ENCODE measurements around the gene NTPCR. TPM values are rescaled to one million over a fixed set of nuclear protein-coding genes. Genes with fewer than 3 reads are reported as not detected.

NTPCR gene
- total and polyA plus RNA-seq, 5 donors from 2014 or later = 12.4 to 72.0 (median 47.6) TPM

DNA sequence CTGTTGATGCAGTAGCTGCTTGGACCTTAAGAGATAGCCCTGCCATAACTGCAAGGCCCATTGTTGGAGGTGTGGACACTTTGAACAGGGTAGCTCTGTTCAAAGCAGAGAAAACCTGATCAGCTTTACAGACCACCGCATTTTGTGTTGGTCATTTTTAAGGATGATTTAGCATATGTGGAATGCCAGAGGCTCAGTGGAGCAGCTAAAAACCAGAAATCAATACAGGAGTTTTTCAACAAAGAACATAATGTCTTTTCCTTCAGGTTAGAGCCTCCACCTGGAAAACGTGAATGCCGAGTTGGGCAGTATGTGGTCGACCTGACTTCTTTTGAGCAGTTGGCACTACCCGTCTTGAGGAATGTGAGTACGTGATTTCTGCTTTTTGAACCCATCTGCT, 5.7 kb downstream of the NTPCR start:
- peaks cover 29% of the 10 kb centered on the region for H3K36me3 ChIP-seq (ENCODE audit: control insufficient read depth, insufficient read depth, low read length)
- H3K27ac Mint-ChIP-seq = no peak overlapping the region
- no peak overlapping the region for H3K4me3 Mint-ChIP-seq
- H3K9me3 Mint-ChIP-seq = peaks cover 0 to 6% (median 0%) of the 10 kb centered on the region in 7 donors
- DNase-seq = no peak
- no peak overlapping the region for H3K27ac ChIP-seq (ENCODE audit: insufficient read depth, low read length, poor library complexity, severe bottlenecking)
- H3K9me3 ChIP-seq (ENCODE audit: control insufficient read depth in 2 of 2, low read length in 2 of 2) = peaks cover 3 to 5% of the 10 kb centered on the region in 2 experiments
- H3K36me3 Mint-ChIP-seq = peaks cover 45% of the 10 kb centered on the region
- H3K4me1 Mint-ChIP-seq = peaks cover 5 to 32% (median 23%) of the 10 kb centered on the region in 4 donors
- H3K27me3 Mint-ChIP-seq = no peaks in the 10 kb centered on the region
- no peaks in the 10 kb centered on the region for H3K27me3 ChIP-seq (ENCODE audit: control insufficient read depth, insufficient read depth, low read length)
- H3K4me3 ChIP-seq (ENCODE audit: low read depth, low read length) = no peak overlapping the region
- no peak for ATAC-seq (ENCODE audit: low read depth in 2 of 2)
- peaks cover 6% of the 10 kb centered on the region for H3K4me1 ChIP-seq (ENCODE audit: control insufficient read depth, insufficient read depth, low read length, poor library complexity, severe bottlenecking)

DNA sequence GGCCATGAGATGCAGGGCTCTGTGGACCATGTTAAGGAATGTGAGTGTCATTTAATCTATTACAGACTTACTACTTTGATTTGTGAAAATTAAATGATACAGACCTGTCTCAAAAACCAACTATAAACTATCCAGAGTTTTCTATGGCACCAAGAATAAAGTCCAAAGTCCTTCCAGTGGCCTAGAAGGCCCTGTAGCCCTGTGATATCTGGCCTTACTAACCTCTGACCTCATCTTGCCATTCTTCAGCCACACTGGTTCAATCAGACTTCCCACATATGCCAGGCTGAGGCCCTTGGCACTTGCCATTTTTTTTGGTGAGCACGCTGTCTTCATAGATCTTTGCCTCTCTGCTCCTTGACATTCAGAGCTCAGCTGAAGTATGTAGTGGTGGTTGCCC, 7.7 kb downstream of the NTPCR start:
- Histone ChIP-seq H3K27ac (ENCODE audit: insufficient read depth, low read length, poor library complexity, severe bottlenecking) (no peak overlapping the region), H3K4me1 (ENCODE audit: control insufficient read depth, insufficient read depth, low read length, poor library complexity, severe bottlenecking) (no peaks in the 10 kb centered on the region), H3K4me3 (ENCODE audit: low read depth, low read length) (no peak overlapping the region), H3K36me3 (ENCODE audit: control insufficient read depth, insufficient read depth, low read length) (peaks cover 29% of the 10 kb centered on the region), H3K27me3 (ENCODE audit: control insufficient read depth, insufficient read depth, low read length) (no peaks in the 10 kb centered on the region), H3K9me3 (ENCODE audit: control insufficient read depth in 2 of 2, low read length in 2 of 2) (peaks cover 3 to 5% of the 10 kb centered on the region in 2 experiments)
- Mint-ChIP-seq H3K36me3 (peaks cover 45% of the 10 kb centered on the region), H3K27me3 (no peaks in the 10 kb centered on the region), H3K27ac (no peak overlapping the region), H3K9me3 (peaks cover 0 to 6% (median 0%) of the 10 kb centered on the region in 7 donors), H3K4me3 (no peak overlapping the region), H3K4me1 (peaks cover 4 to 24% (median 18%) of the 10 kb centered on the region in 4 donors)
- no peak for DNase-seq
- no peak for ATAC-seq (ENCODE audit: low read depth in 2 of 2)

DNA sequence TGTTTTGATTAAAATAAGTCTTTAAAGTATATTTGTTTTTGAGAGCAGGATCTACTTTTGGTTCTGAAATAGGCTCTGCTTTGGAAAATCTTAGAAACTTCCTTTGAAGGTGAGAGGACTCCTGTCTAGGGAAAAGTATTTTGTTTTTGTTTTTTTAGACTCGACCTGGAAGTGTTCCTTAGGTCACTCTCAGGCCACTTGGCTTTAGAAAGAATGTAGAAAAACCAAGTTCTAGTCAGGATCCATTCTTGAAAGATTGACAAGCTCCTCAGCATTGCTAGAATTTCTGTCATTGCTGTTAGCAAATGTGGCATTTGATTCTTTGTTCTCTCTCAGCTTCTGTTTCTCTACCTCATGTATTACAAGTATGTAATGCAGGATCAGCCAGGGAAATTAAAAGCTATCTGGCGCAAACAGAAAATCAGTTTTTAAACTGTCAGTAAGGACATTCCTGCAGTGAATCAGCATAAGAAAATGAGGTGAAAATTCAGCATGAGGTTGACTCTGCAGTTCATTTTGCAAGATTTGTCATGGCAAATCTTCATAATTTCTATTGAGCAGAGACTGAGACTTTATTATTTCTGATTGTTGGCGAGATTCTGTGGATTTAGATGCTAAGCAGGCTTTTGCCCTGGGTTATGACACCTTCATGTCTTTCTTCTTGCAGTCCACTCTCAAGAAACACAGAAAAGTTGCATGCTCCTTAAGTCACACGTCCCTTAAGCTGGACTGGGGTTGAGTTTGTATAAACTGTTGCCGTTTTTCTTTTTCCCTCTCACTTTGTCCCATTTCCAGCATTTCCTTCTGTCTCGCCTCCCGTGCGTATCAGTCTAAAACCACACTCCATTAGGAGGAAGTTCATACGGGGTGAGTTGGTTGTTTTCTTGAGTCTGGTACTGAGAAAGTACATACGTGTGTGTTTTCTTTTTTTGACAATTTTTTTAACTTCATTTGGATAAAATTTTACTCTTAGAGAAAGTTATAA, 12.6 kb downstream of the NTPCR start:
- no peaks in the 10 kb centered on the region for H3K27me3 ChIP-seq (ENCODE audit: control insufficient read depth, insufficient read depth, low read length)
- H3K36me3 ChIP-seq (ENCODE audit: control insufficient read depth, insufficient read depth, low read length) = peaks cover 31% of the 10 kb centered on the region
- no peak overlapping the region for H3K4me3 ChIP-seq (ENCODE audit: low read depth, low read length)
- Mint-ChIP-seq H3K4me1 (peaks cover 4 to 28% (median 16%) of the 10 kb centered on the region in 4 donors), H3K27me3 (no peaks in the 10 kb centered on the region), H3K27ac (peak overlapping the region in 1 of 3 donors; percentile 10), H3K36me3 (peaks cover 38% of the 10 kb centered on the region), H3K9me3 (peaks cover 0 to 5% (median 0%) of the 10 kb centered on the region in 7 donors), H3K4me3 (no peak overlapping the region)
- H3K9me3 ChIP-seq (ENCODE audit: control insufficient read depth in 2 of 2, low read length in 2 of 2) = peaks cover 3 to 5% of the 10 kb centered on the region in 2 experiments
- no peak overlapping the region for H3K27ac ChIP-seq (ENCODE audit: insufficient read depth, low read length, poor library complexity, severe bottlenecking)
- DNase-seq = no peak
- no peaks in the 10 kb centered on the region for H3K4me1 ChIP-seq (ENCODE audit: control insufficient read depth, insufficient read depth, low read length, poor library complexity, severe bottlenecking)
- ATAC-seq (ENCODE audit: low read depth in 2 of 2) = no peak

DNA sequence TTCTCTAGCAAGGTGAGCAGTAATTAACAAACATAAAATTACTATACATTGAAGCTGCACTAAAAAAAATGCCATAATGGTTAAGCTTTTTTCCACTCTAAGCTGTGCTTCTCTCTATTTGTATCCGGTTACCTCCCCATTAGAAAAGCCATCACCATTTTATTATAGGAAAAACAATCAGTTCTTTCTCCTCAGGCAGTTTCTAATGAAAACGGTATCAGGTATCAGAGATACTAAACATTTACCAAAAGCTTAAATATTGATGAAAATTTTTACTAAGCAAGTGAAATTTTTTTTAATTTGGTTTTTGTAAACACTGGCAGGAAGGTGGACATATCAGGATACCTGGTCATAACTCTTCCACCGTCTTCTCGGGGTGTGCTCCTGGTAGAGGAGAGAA, 14.2 kb downstream of the NTPCR start:
- H3K27me3 ChIP-seq (ENCODE audit: control insufficient read depth, insufficient read depth, low read length) = no peaks in the 10 kb centered on the region
- peaks cover 4 to 30% (median 17%) of the 10 kb centered on the region in 4 donors for H3K4me1 Mint-ChIP-seq
- DNase-seq = no peak
- ATAC-seq (ENCODE audit: low read depth in 2 of 2) = no peak
- no peaks in the 10 kb centered on the region for H3K27me3 Mint-ChIP-seq
- H3K36me3 ChIP-seq (ENCODE audit: control insufficient read depth, insufficient read depth, low read length) = peaks cover 32% of the 10 kb centered on the region
- peak overlapping the region in 1 of 3 donors; percentile 85 for H3K27ac Mint-ChIP-seq
- no peak overlapping the region for H3K4me3 Mint-ChIP-seq
- H3K36me3 Mint-ChIP-seq = peaks cover 37% of the 10 kb centered on the region
- no peak overlapping the region for H3K27ac ChIP-seq (ENCODE audit: insufficient read depth, low read length, poor library complexity, severe bottlenecking)
- H3K9me3 Mint-ChIP-seq = peaks cover 0 to 1% (median 0%) of the 10 kb centered on the region in 7 donors
- no peaks in the 10 kb centered on the region for H3K4me1 ChIP-seq (ENCODE audit: control insufficient read depth, insufficient read depth, low read length, poor library complexity, severe bottlenecking)
- H3K4me3 ChIP-seq (ENCODE audit: low read depth, low read length) = no peak overlapping the region
- H3K9me3 ChIP-seq (ENCODE audit: control insufficient read depth in 2 of 2, low read length in 2 of 2) = no peaks in the 10 kb centered on the region

DNA sequence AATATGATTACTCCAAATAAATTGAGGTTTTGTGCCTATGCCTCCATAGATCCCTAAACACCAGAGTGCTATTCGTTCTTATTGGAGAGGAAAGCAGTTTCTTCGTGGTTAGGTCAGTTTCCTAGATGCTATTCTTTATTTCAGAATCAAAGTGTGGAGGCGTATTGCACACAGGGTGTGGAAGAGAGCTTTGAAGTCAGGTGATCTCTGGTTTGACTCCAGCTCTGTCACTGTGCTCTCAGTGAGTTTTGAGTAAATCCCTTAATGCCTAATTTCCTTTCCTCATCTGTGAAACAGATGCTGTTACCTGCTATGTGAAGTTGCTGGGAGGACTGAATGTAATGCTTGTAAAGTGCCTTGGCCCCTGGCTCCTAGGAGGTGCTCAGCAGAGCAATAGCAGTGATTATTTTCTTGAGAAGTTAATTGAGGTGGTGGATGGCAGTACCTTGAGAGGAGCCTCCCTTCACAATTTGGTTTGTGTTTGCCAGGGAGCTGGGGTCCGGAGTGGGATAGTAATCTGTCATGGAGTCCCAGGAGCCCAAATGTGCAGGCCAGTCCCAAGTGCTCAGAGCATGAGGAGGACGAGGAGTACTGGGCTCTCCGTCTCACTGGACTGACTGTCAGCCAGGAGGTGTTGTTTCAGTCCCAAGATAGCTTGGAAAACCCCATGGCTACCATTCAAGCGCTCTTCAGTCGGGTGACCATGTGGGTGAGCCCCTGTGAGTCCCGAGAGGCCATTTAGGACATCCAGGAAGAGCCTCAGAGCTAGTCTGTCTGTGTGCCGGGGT, 14.9 kb downstream of the NTPCR start:
- Histone ChIP-seq H3K27ac (ENCODE audit: insufficient read depth, low read length, poor library complexity, severe bottlenecking) (no peak overlapping the region), H3K4me1 (ENCODE audit: control insufficient read depth, insufficient read depth, low read length, poor library complexity, severe bottlenecking) (no peaks in the 10 kb centered on the region), H3K27me3 (ENCODE audit: control insufficient read depth, insufficient read depth, low read length) (no peaks in the 10 kb centered on the region), H3K4me3 (ENCODE audit: low read depth, low read length) (no peak overlapping the region), H3K9me3 (ENCODE audit: control insufficient read depth in 2 of 2, low read length in 2 of 2) (no peaks in the 10 kb centered on the region), H3K36me3 (ENCODE audit: control insufficient read depth, insufficient read depth, low read length) (peaks cover 37% of the 10 kb centered on the region)
- Mint-ChIP-seq H3K4me1 (peaks cover 4 to 30% (median 17%) of the 10 kb centered on the region in 4 donors), H3K27me3 (no peaks in the 10 kb centered on the region), H3K36me3 (peaks cover 41% of the 10 kb centered on the region), H3K4me3 (no peak overlapping the region), H3K27ac (peak overlapping the region in 1 of 3 donors; percentile 85), H3K9me3 (peaks cover 0 to 1% (median 0%) of the 10 kb centered on the region in 7 donors)
- ATAC-seq (ENCODE audit: low read depth in 2 of 2) (no peak), DNase-seq (no peak)

DNA sequence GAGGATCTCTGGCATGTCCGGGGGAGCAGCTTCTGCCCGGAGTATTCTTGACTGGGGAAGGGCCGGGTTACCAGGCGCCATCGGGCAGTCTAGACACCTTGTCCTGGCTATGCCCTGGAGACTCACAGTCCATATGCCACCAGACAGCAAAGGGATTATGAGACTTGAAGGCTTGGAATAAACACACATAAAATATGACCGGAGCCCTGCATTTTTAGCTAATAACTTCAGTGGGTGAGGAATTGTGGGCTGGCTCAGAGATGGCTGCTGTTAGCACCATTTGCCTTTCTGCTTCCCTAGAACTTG, 15.5 kb downstream of the NTPCR start:
- H3K4me3 ChIP-seq (ENCODE audit: low read depth, low read length) = no peak overlapping the region
- H3K27ac Mint-ChIP-seq = no peak overlapping the region
- peaks cover 42% of the 10 kb centered on the region for H3K36me3 Mint-ChIP-seq
- H3K9me3 Mint-ChIP-seq = peaks cover 0 to 1% (median 0%) of the 10 kb centered on the region in 7 donors
- no peak overlapping the region for H3K27ac ChIP-seq (ENCODE audit: insufficient read depth, low read length, poor library complexity, severe bottlenecking)
- ATAC-seq (ENCODE audit: low read depth in 2 of 2) = no peak
- H3K36me3 ChIP-seq (ENCODE audit: control insufficient read depth, insufficient read depth, low read length) = peaks cover 41% of the 10 kb centered on the region
- no peaks in the 10 kb centered on the region for H3K27me3 Mint-ChIP-seq
- no peaks in the 10 kb centered on the region for H3K9me3 ChIP-seq (ENCODE audit: control insufficient read depth in 2 of 2, low read length in 2 of 2)
- H3K4me3 Mint-ChIP-seq = no peak overlapping the region
- DNase-seq = no peak
- no peaks in the 10 kb centered on the region for H3K27me3 ChIP-seq (ENCODE audit: control insufficient read depth, insufficient read depth, low read length)
- H3K4me1 ChIP-seq (ENCODE audit: control insufficient read depth, insufficient read depth, low read length, poor library complexity, severe bottlenecking) = no peaks in the 10 kb centered on the region
- H3K4me1 Mint-ChIP-seq = peaks cover 4 to 30% (median 16%) of the 10 kb centered on the region in 4 donors

DNA sequence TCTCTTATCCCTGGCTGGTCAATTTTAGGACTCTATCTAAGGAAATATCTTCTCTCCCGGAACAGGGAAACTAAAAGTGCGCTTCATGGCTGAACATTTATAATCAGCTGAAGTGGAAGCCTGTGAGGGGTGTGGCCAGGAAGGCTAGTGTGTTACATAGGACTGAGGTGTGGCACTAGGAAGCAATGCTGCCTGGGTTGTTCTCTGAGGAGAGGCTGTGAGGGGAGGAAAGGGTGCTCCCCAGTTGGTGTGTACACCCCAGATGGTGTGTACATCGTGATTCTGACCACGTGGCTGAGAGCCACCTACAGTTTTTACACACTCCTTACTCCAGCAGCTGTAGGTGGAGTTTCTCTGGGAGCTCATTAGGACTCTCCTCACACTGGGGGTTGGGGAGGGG, 16.3 kb downstream of the NTPCR start:
- H3K4me1 ChIP-seq (ENCODE audit: control insufficient read depth, insufficient read depth, low read length, poor library complexity, severe bottlenecking) = no peaks in the 10 kb centered on the region
- no peak overlapping the region for H3K27ac ChIP-seq (ENCODE audit: insufficient read depth, low read length, poor library complexity, severe bottlenecking)
- H3K36me3 ChIP-seq (ENCODE audit: control insufficient read depth, insufficient read depth, low read length) = peaks cover 47% of the 10 kb centered on the region
- Mint-ChIP-seq H3K27ac (peak overlapping the region in 1 of 3 donors; percentile 23), H3K27me3 (no peaks in the 10 kb centered on the region), H3K36me3 (peaks cover 50% of the 10 kb centered on the region), H3K9me3 (peaks cover 0 to 4% (median 0%) of the 10 kb centered on the region in 7 donors), H3K4me1 (peaks cover 4 to 28% (median 11%) of the 10 kb centered on the region in 4 donors), H3K4me3 (no peak overlapping the region)
- H3K4me3 ChIP-seq (ENCODE audit: low read depth, low read length) = no peak overlapping the region
- H3K9me3 ChIP-seq (ENCODE audit: control insufficient read depth in 2 of 2, low read length in 2 of 2) = no peaks in the 10 kb centered on the region
- H3K27me3 ChIP-seq (ENCODE audit: control insufficient read depth, insufficient read depth, low read length) = no peaks in the 10 kb centered on the region
- ATAC-seq (ENCODE audit: low read depth in 2 of 2) (no peak), DNase-seq (no peak)
